Measurements from ENCODE around the gene RPL13. TPM values are rescaled to one million over a fixed set of nuclear protein-coding genes. Genes with fewer than 3 reads are reported as not detected.

The RPL13 gene
- polyA plus RNA-seq, 1 donor from 2014 or later: 2,685 TPM

GRCh38 chr16:89530401-89531381 is 29.8 kb upstream of the RPL13 start:
- TF ChIP-seq MXI1 (conservative IDR thresholded peaks at IDR 0.05; ENCODE audit: poor library complexity, severe bottlenecking): no peak
- TF ChIP-seq REST (IDR thresholded peaks at IDR 0.05; ENCODE audit: borderline replicate concordance): no peak
- no peak for TF ChIP-seq SMC3 (conservative IDR thresholded peaks at IDR 0.05; ENCODE audit: poor library complexity)
- TF ChIP-seq TAF1 (IDR thresholded peaks at IDR 0.05; ENCODE audit: low read depth): no peak
- no peak for TF ChIP-seq POLR2AphosphoS5 (IDR thresholded peaks at IDR 0.05)
- no peak for TF ChIP-seq EP300 (conservative IDR thresholded peaks at IDR 0.05; ENCODE audit: poor library complexity, severe bottlenecking)
- no peak for TF ChIP-seq CTCF (IDR thresholded peaks at IDR 0.05; ENCODE audit: poor library complexity, severe bottlenecking)
- no peak for TF ChIP-seq RAD21 (conservative IDR thresholded peaks at IDR 0.05)
- no peak for TF ChIP-seq EZH2 (IDR thresholded peaks at IDR 0.05; ENCODE audit: borderline replicate concordance, insufficient read depth, low read length, poor library complexity, severe bottlenecking)

GRCh38 chr16:89531821-89532526 is 28.5 kb upstream of the RPL13 start:
- H4K20me1 ChIP-seq (ENCODE audit: insufficient read depth): no peaks in the 10 kb centered on the region
- no peaks in the 10 kb centered on the region for H3K9me3 ChIP-seq (ENCODE audit: low read length)

More at GRCh38 chr16:89530401-89531381, 29.8 kb upstream of the RPL13 start:
- Histone ChIP-seq H3K79me2 (replicated peaks; ENCODE audit: insufficient read depth, low read length) (no peaks in the 10 kb centered on the region), H3K4me3 (ENCODE audit: low read length) (no peak overlapping the region), H3F3A (ENCODE audit: insufficient read depth, low read length, poor library complexity, severe bottlenecking) (no peaks in the 10 kb centered on the region), H2AFZ (ENCODE audit: low read depth, low read length) (no peak overlapping the region), H3K9me3 (ENCODE audit: low read length) (no peaks in the 10 kb centered on the region), H3K9ac (ENCODE audit: low read length) (no peak overlapping the region), H3K9me2 (ENCODE audit: insufficient read depth, low read length) (no peaks in the 10 kb centered on the region), H3K27me3 (ENCODE audit: insufficient read depth, low read depth, low read length) (no peaks in the 10 kb centered on the region), H3K27ac (ENCODE audit: low read length) (no peak overlapping the region), H3K36me3 (ENCODE audit: insufficient read depth, low read length) (peaks cover 3% of the 10 kb centered on the region), H4K20me1 (ENCODE audit: insufficient read depth) (no peaks in the 10 kb centered on the region), H3K4me2 (ENCODE audit: low read length) (no peak overlapping the region)

More at GRCh38 chr16:89531821-89532526, 28.5 kb upstream of the RPL13 start:
- Histone ChIP-seq H3K27ac (ENCODE audit: low read length) (no peak overlapping the region), H3K79me2 (replicated peaks; ENCODE audit: insufficient read depth, low read length) (no peaks in the 10 kb centered on the region), H3K9ac (ENCODE audit: low read length) (no peak overlapping the region), H3F3A (ENCODE audit: insufficient read depth, low read length, poor library complexity, severe bottlenecking) (no peaks in the 10 kb centered on the region), H3K27me3 (ENCODE audit: insufficient read depth, low read depth, low read length) (no peaks in the 10 kb centered on the region), H3K36me3 (ENCODE audit: insufficient read depth, low read length) (peaks cover 3% of the 10 kb centered on the region), H3K4me3 (ENCODE audit: low read length) (no peak overlapping the region), H3K9me2 (ENCODE audit: insufficient read depth, low read length) (no peaks in the 10 kb centered on the region), H2AFZ (ENCODE audit: low read depth, low read length) (no peak overlapping the region), H3K4me2 (ENCODE audit: low read length) (no peak overlapping the region)
- TF ChIP-seq RAD21 (conservative IDR thresholded peaks at IDR 0.05): no peak
- TF ChIP-seq EZH2 (IDR thresholded peaks at IDR 0.05; ENCODE audit: borderline replicate concordance, insufficient read depth, low read length, poor library complexity, severe bottlenecking): no peak
- no peak for TF ChIP-seq SMC3 (conservative IDR thresholded peaks at IDR 0.05; ENCODE audit: poor library complexity)
- TF ChIP-seq TAF1 (IDR thresholded peaks at IDR 0.05; ENCODE audit: low read depth): no peak
- TF ChIP-seq CTCF (IDR thresholded peaks at IDR 0.05; ENCODE audit: poor library complexity, severe bottlenecking): no peak
- no peak for TF ChIP-seq REST (IDR thresholded peaks at IDR 0.05; ENCODE audit: borderline replicate concordance)
- TF ChIP-seq POLR2AphosphoS5 (IDR thresholded peaks at IDR 0.05): no peak
- TF ChIP-seq EP300 (conservative IDR thresholded peaks at IDR 0.05; ENCODE audit: poor library complexity, severe bottlenecking): no peak
- TF ChIP-seq MXI1 (conservative IDR thresholded peaks at IDR 0.05; ENCODE audit: poor library complexity, severe bottlenecking): no peak

Data from neural cell (in vitro differentiated cells).